Astrocyte (in vitro differentiated cells and primary cell): Measurements from ENCODE around the gene SLCO4A1. TPM values are rescaled to one million over a fixed set of nuclear protein-coding genes. Genes with fewer than 3 reads are reported as not detected.

Source experiments
- DNase-seq: peaks from one replicate; pipeline ENCODE4 v3.0.0-alpha.2; 2010; ENCODE audit warnings: low read depth
- FAIRE-seq: peaks from 2 replicates; lab custom pipeline; 2011; peaks lifted over from hg19 to GRCh38; lab: Jason Lieb, UNC
- H2AFZ ChIP-seq: 2 replicates; pipeline ENCODE4 v1.6.0; 2012; ENCODE audit warnings: low read depth, low read length, inconsistent platforms
- H3K27ac ChIP-seq: 2 replicates; pipeline ENCODE4 v1.5.1; 2011; ENCODE audit warnings: low read depth, low read length, inconsistent platforms
- H3K27me3 ChIP-seq: 2 replicates; pipeline ENCODE4 v1.6.0; 2011; ENCODE audit warnings: low read length, inconsistent platforms; ENCODE audit not compliant: insufficient read depth
- H3K36me3 ChIP-seq: 2 replicates; pipeline ENCODE4 v1.5.1; 2011; ENCODE audit warnings: low read length, inconsistent platforms; ENCODE audit not compliant: insufficient read depth
- H3K4me1 ChIP-seq: 2 replicates; pipeline ENCODE4 v1.5.1; 2011; ENCODE audit warnings: low read length, inconsistent platforms; ENCODE audit not compliant: insufficient read depth
- H3K4me2 ChIP-seq: 2 replicates; pipeline ENCODE4 v1.6.0; 2012; ENCODE audit warnings: low read length, inconsistent platforms
- H3K4me3 ChIP-seq: 2 replicates; pipeline ENCODE4 v1.5.1; 2011; ENCODE audit warnings: low read depth, mild to moderate bottlenecking, low read length, inconsistent platforms; ENCODE audit not compliant: insufficient read depth
- H3K79me2 ChIP-seq: 2 replicates; pipeline ENCODE4 v1.6.0; 2012; ENCODE audit warnings: mild to moderate bottlenecking, low read length, inconsistent platforms; ENCODE audit not compliant: insufficient read depth
- H3K9ac ChIP-seq: 2 replicates; pipeline ENCODE4 v1.6.0; 2012; ENCODE audit warnings: mild to moderate bottlenecking, low read length, inconsistent platforms
- H3K9me3 ChIP-seq: 2 replicates; pipeline ENCODE4 v1.5.1; 2012; ENCODE audit warnings: low read depth, mild to moderate bottlenecking, low read length, inconsistent platforms; ENCODE audit not compliant: insufficient read depth
- H4K20me1 ChIP-seq: 2 replicates; pipeline ENCODE4 v1.6.0; 2012; ENCODE audit warnings: low read length, inconsistent platforms; ENCODE audit not compliant: insufficient read depth
- H3K27ac Mint-ChIP-seq: one replicate; pipeline ENCODE4 v1.8.0; 2021; ENCODE audit warnings: mild to moderate bottlenecking, mixed read lengths; ENCODE audit not compliant: unreplicated experiment
- H3K27me3 Mint-ChIP-seq: one replicate; pipeline ENCODE4 v1.8.0; 2021; ENCODE audit warnings: low read depth, mixed read lengths; ENCODE audit not compliant: unreplicated experiment
- H3K36me3 Mint-ChIP-seq: one replicate; pipeline ENCODE4 v1.8.0; 2021; ENCODE audit warnings: low read depth, mixed read lengths; ENCODE audit not compliant: unreplicated experiment
- H3K4me1 Mint-ChIP-seq: one replicate; pipeline ENCODE4 v1.8.0; 2021; ENCODE audit warnings: low read depth, mixed read lengths; ENCODE audit not compliant: unreplicated experiment
- H3K4me3 Mint-ChIP-seq: one replicate; pipeline ENCODE4 v1.8.0; 2021; ENCODE audit warnings: mild to moderate bottlenecking, moderate library complexity, mixed read lengths; ENCODE audit not compliant: unreplicated experiment
- H3K9me3 Mint-ChIP-seq: one replicate; pipeline ENCODE4 v1.8.0; 2021; ENCODE audit warnings: mild to moderate bottlenecking, mixed read lengths; ENCODE audit not compliant: unreplicated experiment
- EZH2 ChIP-seq: IDR thresholded peaks from 2 replicates; pipeline ENCODE4 v1.6.1; 2012; ENCODE audit warnings: mild to moderate bottlenecking, low read length, inconsistent platforms; ENCODE audit not compliant: insufficient read depth
- total RNA-seq: library from RNA; stranded (reverse); gene quantifications from 2 replicates; pipeline ENCODE4 v1.2.1, GENCODE V29; 2021
- TF ChIP-seq, protein P1 (sequence below): IDR thresholded peaks from 2 replicates; pipeline ENCODE4 v1.5.1; 2011; ENCODE audit warnings: low read depth, mild to moderate bottlenecking, inconsistent platforms, low read length, moderate library complexity; ENCODE audit not compliant: insufficient read depth

The SLCO4A1 gene
- total RNA-seq, 1 donor from 2014 or later = 0.43 TPM

- H3K4me1 ChIP-seq = peaks cover 22% of the 10 kb centered on the region
- peak overlapping the region; percentile 66 for H3K27ac ChIP-seq
- FAIRE-seq (peak; percentile 23), DNase-seq (peak; percentile 82)
- H3K27me3 Mint-ChIP-seq = peaks cover 40% of the 10 kb centered on the region
- H3K4me3 ChIP-seq = no peak overlapping the region
- H3K36me3 ChIP-seq = no peaks in the 10 kb centered on the region
- peak overlapping the region; percentile 81 for H3K27ac Mint-ChIP-seq
- H3K4me1 Mint-ChIP-seq = peaks cover 18% of the 10 kb centered on the region
- H2AFZ ChIP-seq = peak overlapping the region; percentile 53
- no peaks in the 10 kb centered on the region for H3K36me3 Mint-ChIP-seq
- H3K9me3 Mint-ChIP-seq = no peaks in the 10 kb centered on the region
- H3K9me3 ChIP-seq = no peaks in the 10 kb centered on the region
- H4K20me1 ChIP-seq = no peaks in the 10 kb centered on the region
- H3K9ac ChIP-seq = peak overlapping the region; percentile 44
- no peak overlapping the region for H3K4me3 Mint-ChIP-seq
- TF ChIP-seq, protein P1, sequence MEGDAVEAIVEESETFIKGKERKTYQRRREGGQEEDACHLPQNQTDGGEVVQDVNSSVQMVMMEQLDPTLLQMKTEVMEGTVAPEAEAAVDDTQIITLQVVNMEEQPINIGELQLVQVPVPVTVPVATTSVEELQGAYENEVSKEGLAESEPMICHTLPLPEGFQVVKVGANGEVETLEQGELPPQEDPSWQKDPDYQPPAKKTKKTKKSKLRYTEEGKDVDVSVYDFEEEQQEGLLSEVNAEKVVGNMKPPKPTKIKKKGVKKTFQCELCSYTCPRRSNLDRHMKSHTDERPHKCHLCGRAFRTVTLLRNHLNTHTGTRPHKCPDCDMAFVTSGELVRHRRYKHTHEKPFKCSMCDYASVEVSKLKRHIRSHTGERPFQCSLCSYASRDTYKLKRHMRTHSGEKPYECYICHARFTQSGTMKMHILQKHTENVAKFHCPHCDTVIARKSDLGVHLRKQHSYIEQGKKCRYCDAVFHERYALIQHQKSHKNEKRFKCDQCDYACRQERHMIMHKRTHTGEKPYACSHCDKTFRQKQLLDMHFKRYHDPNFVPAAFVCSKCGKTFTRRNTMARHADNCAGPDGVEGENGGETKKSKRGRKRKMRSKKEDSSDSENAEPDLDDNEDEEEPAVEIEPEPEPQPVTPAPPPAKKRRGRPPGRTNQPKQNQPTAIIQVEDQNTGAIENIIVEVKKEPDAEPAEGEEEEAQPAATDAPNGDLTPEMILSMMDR = peak; percentile 22
- TF ChIP-seq EZH2 = no peak
- H3K79me2 ChIP-seq = no peaks in the 10 kb centered on the region
- peaks cover 7% of the 10 kb centered on the region for H3K27me3 ChIP-seq
- H3K4me2 ChIP-seq = peak overlapping the region; percentile 69
These were observed 60.9 kb downstream of the SLCO4A1 start for GRCh38 chr20:62702895-62703852.

DNA sequence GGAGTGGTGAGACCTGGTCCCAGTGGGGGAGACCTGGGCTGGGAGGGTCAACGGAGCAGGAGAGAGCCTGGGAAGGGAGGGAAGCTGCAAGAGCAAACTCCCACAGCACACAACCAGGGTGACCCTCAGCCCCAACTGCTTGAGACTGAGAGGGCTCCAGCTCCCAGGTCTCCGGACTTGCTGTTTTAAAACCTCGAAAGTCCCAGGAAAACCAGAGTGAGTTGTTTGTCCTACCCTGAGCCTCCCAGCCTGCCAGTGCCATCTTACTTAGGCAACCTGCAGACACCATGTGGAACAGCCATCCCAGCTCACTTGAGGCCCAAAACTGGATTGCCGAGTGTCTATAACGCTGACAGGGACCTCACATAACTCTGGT, 61.5 kb downstream of the SLCO4A1 start:
- H3K27me3 Mint-ChIP-seq = peaks cover 41% of the 10 kb centered on the region
- peak overlapping the region; percentile 81 for H3K27ac Mint-ChIP-seq
- FAIRE-seq = no peak

More for the DNA sequence above, 61.5 kb downstream of the SLCO4A1 start:
- Histone ChIP-seq H3K4me1 (peaks cover 23% of the 10 kb centered on the region), H2AFZ (peak overlapping the region; percentile 53), H3K36me3 (no peaks in the 10 kb centered on the region), H4K20me1 (no peaks in the 10 kb centered on the region), H3K9ac (peak overlapping the region; percentile 44), H3K9me3 (no peaks in the 10 kb centered on the region), H3K4me2 (peak overlapping the region; percentile 69), H3K27ac (peak overlapping the region; percentile 66), H3K27me3 (peaks cover 8% of the 10 kb centered on the region), H3K79me2 (no peaks in the 10 kb centered on the region), H3K4me3 (no peak overlapping the region)
- H3K36me3 Mint-ChIP-seq = no peaks in the 10 kb centered on the region
- no peak for DNase-seq
- H3K9me3 Mint-ChIP-seq = no peaks in the 10 kb centered on the region
- H3K4me3 Mint-ChIP-seq = no peak overlapping the region
- H3K4me1 Mint-ChIP-seq = peaks cover 18% of the 10 kb centered on the region
- no peak for TF ChIP-seq EZH2
- TF ChIP-seq, protein P1 = no peak
